HFF-Myc (cell line): ENCODE results near the gene ACP1.

ENCODE experiments used
- DNase-seq: peaks from one replicate; pipeline ENCODE4 v3.0.0-alpha.2; 2011; ENCODE audit warnings: low read depth; ENCODE audit errors: extremely low read depth
- H3K4me3 ChIP-seq: replicated peaks from 2 replicates; pipeline ENCODE4 v1.5.1; 2011; ENCODE audit warnings: low read depth, mild to moderate bottlenecking, control low read depth, low read length
- CTCF ChIP-seq: IDR thresholded peaks from 2 replicates; pipeline ENCODE4 v1.5.1; 2012; ENCODE audit warnings: mild to moderate bottlenecking, low read depth, low read length, control low read depth; ENCODE audit errors: missing control alignments

ACP1 gene

GRCh38 chr2:254241-254640 is 10.5 kb upstream of the ACP1 start:
- DNase-seq = no peak
- no peak overlapping the region for H3K4me3 ChIP-seq
- TF ChIP-seq CTCF = no peak

GRCh38 chr2:255195-255594 is 9.6 kb upstream of the ACP1 start:
- DNase-seq = no peak
- TF ChIP-seq CTCF = no peak
- no peak overlapping the region for H3K4me3 ChIP-seq

GRCh38 chr2:256094-256493 is 8.7 kb upstream of the ACP1 start:
- H3K4me3 ChIP-seq = no peak overlapping the region
- TF ChIP-seq CTCF = no peak
- no peak for DNase-seq

DNA sequence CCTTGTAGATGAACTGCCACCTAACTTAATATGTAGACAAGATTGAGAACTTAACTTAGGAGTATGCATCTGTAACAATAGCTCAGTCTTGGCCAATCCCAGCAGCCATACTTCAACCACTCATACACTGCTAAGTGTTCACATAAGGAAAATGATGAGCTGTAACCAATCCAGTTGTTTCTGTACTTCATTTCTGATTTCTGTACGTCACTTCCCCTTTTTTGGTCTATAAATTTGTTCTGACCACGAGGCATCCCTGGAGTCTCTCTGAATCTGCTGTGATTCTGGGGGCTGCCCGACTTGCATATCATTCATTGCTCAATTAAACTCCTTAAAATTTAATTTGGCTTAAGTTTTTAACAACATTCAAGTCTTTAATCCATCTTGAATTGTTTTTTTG is 7.3 kb upstream of the ACP1 start:
- no peak for TF ChIP-seq CTCF
- DNase-seq = no peak
- no peak overlapping the region for H3K4me3 ChIP-seq

DNA sequence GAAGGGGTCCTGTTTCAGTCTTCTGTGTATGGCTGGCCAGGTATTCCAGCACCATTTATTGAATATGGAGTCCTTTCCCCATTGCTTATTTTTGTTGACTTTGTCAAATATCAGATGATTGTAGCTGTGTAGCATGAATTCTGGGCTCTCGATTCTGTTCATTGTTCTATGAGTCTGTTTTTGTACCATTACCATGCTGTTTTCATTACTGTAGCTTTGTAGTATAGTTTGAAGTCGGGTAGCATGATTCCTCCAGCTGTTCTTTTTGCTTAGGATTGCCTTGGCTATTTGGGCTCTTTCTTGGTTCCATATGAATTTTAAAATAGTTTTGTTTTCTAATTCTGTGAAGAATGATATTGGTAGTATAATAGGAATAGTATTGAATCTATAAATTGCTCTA is 6.9 kb upstream of the ACP1 start:
- no peak for DNase-seq
- H3K4me3 ChIP-seq = no peak overlapping the region
- no peak for TF ChIP-seq CTCF

DNA sequence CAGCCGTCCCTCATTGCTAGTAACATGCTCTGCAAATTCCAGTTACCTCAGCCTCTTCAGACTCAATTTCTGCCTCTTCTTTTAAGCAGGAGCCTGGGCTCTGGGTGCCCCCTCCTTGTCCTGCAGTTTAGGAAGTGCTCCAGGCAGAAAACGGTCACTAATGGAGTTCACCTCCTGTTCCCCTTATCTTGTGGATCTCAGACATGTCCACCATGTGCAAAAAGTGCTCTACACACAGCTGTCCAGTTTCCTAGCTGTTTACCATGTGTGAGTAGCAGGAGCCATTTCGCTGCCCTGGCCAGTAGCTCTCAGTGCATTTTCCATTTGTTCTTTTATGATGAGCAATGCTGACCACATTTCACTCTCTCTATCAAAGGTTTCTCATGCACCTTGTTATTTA is 5.8 kb upstream of the ACP1 start:
- no peak for DNase-seq
- no peak for TF ChIP-seq CTCF
- no peak overlapping the region for H3K4me3 ChIP-seq

DNA sequence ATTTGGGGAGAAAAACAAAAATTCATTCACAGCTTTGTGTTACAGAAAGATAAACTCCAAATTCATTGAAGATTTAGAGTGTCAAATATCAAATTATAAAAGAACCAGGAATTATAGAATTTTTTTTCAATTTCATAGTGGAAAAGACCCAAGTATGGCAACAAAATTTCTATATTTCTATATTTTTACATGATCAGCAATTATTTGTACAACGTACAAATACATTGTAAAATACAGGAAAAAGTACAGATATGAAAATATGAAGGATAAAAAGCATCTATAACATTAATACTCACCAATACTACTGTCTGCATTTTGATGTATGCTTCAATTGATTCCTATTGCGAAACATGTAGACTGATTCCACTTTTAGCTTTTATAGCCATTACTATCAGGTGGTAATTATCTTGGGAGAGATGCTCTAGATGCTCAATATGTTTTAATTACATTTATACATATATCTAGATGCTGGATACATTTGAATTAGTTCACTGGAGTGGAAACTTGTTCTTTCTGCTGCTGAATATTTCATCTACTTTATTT is 4.9 kb upstream of the ACP1 start:
- no peak for TF ChIP-seq CTCF
- H3K4me3 ChIP-seq = no peak overlapping the region
- DNase-seq = no peak
